ENCODE measurements around the gene ARMCX2. TPM values are rescaled to one million over a fixed set of nuclear protein-coding genes. Genes with fewer than 3 reads are reported as not detected.

Gene ARMCX2
- total and polyA plus RNA-seq, 2 experiments from 2014 or later = 47.8 to 118 TPM

- ATAC-seq = no peak
- Histone ChIP-seq H3K27me3 (ENCODE audit: insufficient read depth) (no peaks in the 10 kb centered on the region), H3K36me3 (ENCODE audit: insufficient read depth) (no peaks in the 10 kb centered on the region), H3K9me2 (ENCODE audit: insufficient read depth) (no peaks in the 10 kb centered on the region), H3K79me2 (replicated peaks; ENCODE audit: insufficient read depth) (0 out of 2 replicates have a peak, but pooled peaks cover 3% of the 10 kb centered on the region), H3F3A (replicated peaks; ENCODE audit: low read depth) (no peaks in the 10 kb centered on the region), H3K4me2 (no peak overlapping the region), H3K4me1 (ENCODE audit: insufficient read depth) (peaks cover 4% of the 10 kb centered on the region; the same call in 1 of the 2 replicates), H2AFZ (no peak overlapping the region), H3K27ac (ENCODE audit: low read depth) (no peak overlapping the region), H4K20me1 (replicated peaks; ENCODE audit: insufficient read depth) (no peaks in the 10 kb centered on the region), H3K4me3 (no peak overlapping the region)
- Mint-ChIP-seq H3K4me3 (no peak overlapping the region), H3K27me3 (ENCODE audit: insufficient read depth, low read depth, poor library complexity) (peaks cover 7% of the 10 kb centered on the region), H3K9me3 (no peaks in the 10 kb centered on the region), H3K27ac (no peak overlapping the region), H3K36me3 (ENCODE audit: low read depth) (peaks cover 24% of the 10 kb centered on the region), H3K4me1 (peaks cover 17% of the 10 kb centered on the region)
- DNase-seq (ENCODE audit: low spot score) = no peak
- no peak for TF ChIP-seq EZH2 (IDR thresholded peaks at IDR 0.05; ENCODE audit: low read depth, unreplicated experiment)
- no peak for TF ChIP-seq JUNB (IDR thresholded peaks at IDR 0.05; ENCODE audit: unreplicated experiment)
- no peak for TF ChIP-seq POLR2AphosphoS5 (IDR thresholded peaks at IDR 0.05; ENCODE audit: low read depth)
- TF ChIP-seq ZNF331 (CRISPR knock-in tag; IDR thresholded peaks at IDR 0.05; ENCODE audit: low read depth) = no peak
- no peak for TF ChIP-seq NANOG (IDR thresholded peaks at IDR 0.05; ENCODE audit: borderline replicate concordance)
- TF ChIP-seq ZNF114 (CRISPR knock-in tag; IDR thresholded peaks at IDR 0.05) = no peak
- TF ChIP-seq, protein P1, sequence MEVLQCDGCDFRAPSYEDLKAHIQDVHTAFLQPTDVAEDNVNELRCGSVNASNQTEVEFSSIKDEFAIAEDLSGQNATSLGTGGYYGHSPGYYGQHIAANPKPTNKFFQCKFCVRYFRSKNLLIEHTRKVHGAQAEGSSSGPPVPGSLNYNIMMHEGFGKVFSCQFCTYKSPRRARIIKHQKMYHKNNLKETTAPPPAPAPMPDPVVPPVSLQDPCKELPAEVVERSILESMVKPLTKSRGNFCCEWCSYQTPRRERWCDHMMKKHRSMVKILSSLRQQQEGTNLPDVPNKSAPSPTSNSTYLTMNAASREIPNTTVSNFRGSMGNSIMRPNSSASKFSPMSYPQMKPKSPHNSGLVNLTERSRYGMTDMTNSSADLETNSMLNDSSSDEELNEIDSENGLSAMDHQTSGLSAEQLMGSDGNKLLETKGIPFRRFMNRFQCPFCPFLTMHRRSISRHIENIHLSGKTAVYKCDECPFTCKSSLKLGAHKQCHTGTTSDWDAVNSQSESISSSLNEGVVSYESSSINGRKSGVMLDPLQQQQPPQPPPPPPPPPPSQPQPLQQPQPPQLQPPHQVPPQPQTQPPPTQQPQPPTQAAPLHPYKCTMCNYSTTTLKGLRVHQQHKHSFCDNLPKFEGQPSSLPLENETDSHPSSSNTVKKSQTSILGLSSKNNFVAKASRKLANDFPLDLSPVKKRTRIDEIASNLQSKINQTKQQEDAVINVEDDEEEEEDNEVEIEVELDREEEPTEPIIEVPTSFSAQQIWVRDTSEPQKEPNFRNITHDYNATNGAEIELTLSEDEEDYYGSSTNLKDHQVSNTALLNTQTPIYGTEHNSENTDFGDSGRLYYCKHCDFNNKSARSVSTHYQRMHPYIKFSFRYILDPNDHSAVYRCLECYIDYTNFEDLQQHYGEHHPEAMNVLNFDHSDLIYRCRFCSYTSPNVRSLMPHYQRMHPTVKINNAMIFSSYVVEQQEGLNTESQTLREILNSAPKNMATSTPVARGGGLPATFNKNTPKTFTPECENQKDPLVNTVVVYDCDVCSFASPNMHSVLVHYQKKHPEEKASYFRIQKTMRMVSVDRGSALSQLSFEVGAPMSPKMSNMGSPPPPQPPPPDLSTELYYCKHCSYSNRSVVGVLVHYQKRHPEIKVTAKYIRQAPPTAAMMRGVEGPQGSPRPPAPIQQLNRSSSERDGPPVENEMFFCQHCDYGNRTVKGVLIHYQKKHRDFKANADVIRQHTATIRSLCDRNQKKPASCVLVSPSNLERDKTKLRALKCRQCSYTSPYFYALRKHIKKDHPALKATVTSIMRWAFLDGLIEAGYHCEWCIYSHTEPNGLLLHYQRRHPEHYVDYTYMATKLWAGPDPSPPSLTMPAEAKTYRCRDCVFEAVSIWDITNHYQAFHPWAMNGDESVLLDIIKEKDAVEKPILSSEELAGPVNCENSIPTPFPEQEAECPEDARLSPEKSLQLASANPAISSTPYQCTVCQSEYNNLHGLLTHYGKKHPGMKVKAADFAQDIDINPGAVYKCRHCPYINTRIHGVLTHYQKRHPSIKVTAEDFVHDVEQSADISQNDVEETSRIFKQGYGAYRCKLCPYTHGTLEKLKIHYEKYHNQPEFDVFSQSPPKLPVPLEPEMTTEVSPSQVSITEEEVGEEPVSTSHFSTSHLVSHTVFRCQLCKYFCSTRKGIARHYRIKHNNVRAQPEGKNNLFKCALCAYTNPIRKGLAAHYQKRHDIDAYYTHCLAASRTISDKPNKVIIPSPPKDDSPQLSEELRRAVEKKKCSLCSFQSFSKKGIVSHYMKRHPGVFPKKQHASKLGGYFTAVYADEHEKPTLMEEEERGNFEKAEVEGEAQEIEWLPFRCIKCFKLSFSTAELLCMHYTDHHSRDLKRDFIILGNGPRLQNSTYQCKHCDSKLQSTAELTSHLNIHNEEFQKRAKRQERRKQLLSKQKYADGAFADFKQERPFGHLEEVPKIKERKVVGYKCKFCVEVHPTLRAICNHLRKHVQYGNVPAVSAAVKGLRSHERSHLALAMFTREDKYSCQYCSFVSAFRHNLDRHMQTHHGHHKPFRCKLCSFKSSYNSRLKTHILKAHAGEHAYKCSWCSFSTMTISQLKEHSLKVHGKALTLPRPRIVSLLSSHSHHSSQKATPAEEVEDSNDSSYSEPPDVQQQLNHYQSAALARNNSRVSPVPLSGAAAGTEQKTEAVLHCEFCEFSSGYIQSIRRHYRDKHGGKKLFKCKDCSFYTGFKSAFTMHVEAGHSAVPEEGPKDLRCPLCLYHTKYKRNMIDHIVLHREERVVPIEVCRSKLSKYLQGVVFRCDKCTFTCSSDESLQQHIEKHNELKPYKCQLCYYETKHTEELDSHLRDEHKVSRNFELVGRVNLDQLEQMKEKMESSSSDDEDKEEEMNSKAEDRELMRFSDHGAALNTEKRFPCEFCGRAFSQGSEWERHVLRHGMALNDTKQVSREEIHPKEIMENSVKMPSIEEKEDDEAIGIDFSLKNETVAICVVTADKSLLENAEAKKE (CRISPR knock-in tag; IDR thresholded peaks at IDR 0.05) = no peak
- TF ChIP-seq EZH2phosphoT487 (IDR thresholded peaks at IDR 0.05; ENCODE audit: unreplicated experiment) = no peak
- no peak for TF ChIP-seq CREB1 (CRISPR knock-in tag; IDR thresholded peaks at IDR 0.05; ENCODE audit: low read depth)
- no peak for TF ChIP-seq REST (IDR thresholded peaks at IDR 0.05; ENCODE audit: unreplicated experiment)
- TF ChIP-seq, protein P2, sequence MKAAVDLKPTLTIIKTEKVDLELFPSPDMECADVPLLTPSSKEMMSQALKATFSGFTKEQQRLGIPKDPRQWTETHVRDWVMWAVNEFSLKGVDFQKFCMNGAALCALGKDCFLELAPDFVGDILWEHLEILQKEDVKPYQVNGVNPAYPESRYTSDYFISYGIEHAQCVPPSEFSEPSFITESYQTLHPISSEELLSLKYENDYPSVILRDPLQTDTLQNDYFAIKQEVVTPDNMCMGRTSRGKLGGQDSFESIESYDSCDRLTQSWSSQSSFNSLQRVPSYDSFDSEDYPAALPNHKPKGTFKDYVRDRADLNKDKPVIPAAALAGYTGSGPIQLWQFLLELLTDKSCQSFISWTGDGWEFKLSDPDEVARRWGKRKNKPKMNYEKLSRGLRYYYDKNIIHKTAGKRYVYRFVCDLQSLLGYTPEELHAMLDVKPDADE (IDR thresholded peaks at IDR 0.05) = no peak
- no peak for TF ChIP-seq STAT1 (IDR thresholded peaks at IDR 0.05; ENCODE audit: unreplicated experiment)
- TF ChIP-seq, protein P3, sequence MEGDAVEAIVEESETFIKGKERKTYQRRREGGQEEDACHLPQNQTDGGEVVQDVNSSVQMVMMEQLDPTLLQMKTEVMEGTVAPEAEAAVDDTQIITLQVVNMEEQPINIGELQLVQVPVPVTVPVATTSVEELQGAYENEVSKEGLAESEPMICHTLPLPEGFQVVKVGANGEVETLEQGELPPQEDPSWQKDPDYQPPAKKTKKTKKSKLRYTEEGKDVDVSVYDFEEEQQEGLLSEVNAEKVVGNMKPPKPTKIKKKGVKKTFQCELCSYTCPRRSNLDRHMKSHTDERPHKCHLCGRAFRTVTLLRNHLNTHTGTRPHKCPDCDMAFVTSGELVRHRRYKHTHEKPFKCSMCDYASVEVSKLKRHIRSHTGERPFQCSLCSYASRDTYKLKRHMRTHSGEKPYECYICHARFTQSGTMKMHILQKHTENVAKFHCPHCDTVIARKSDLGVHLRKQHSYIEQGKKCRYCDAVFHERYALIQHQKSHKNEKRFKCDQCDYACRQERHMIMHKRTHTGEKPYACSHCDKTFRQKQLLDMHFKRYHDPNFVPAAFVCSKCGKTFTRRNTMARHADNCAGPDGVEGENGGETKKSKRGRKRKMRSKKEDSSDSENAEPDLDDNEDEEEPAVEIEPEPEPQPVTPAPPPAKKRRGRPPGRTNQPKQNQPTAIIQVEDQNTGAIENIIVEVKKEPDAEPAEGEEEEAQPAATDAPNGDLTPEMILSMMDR (conservative IDR thresholded peaks at IDR 0.05; ENCODE audit: low read depth in 2 of 2) = no peak
Measured at GRCh38 chrX:101656817-101657216, 2.8 kb downstream of the ARMCX2 start.

All from GM23338 (cell line).